Chondrocyte (in vitro differentiated cells): ENCODE measurements around the gene CTIF. TPM values are rescaled to one million over a fixed set of nuclear protein-coding genes. Genes with fewer than 3 reads are reported as not detected.

Source experiments
- DNase-seq: peaks from one replicate; pipeline ENCODE4 v3.0.0; 2021; ENCODE audit warnings: mixed read lengths, low spot score
- H3K27ac Mint-ChIP-seq: one replicate; pipeline ENCODE4 v1.8.0; 2021; ENCODE audit warnings: mild to moderate bottlenecking, moderate library complexity, mixed read lengths; ENCODE audit not compliant: unreplicated experiment
- H3K27me3 Mint-ChIP-seq: 2 replicates; pipeline ENCODE4 v1.8.0; 2021; ENCODE audit warnings: low read depth, mixed read lengths
- H3K36me3 Mint-ChIP-seq: 2 replicates; pipeline ENCODE4 v1.8.0; 2021; ENCODE audit warnings: low read depth, mixed read lengths
- H3K4me1 Mint-ChIP-seq: 2 replicates; pipeline ENCODE4 v1.8.0; 2021; ENCODE audit warnings: low read depth, mild to moderate bottlenecking, mixed read lengths
- H3K4me3 Mint-ChIP-seq: one replicate; pipeline ENCODE4 v1.8.0; 2021; ENCODE audit warnings: mild to moderate bottlenecking, moderate library complexity, mixed read lengths; ENCODE audit not compliant: unreplicated experiment
- H3K9me3 Mint-ChIP-seq: 2 replicates; pipeline ENCODE4 v1.8.0; 2021; ENCODE audit warnings: low read depth, mixed read lengths
- total RNA-seq: library from RNA; stranded (reverse); gene quantifications from 3 replicates; pipeline ENCODE4 v1.2.1, GENCODE V29; 2021
- TF ChIP-seq, protein P1 (sequence below): fragments of 200-600 bp; sonication (generic); IDR thresholded peaks from 2 replicates; pipeline ENCODE4 v1.5.0; 2021; ENCODE audit warnings: antibody characterized with exemption, mild to moderate bottlenecking, moderate library complexity

The CTIF gene
- total RNA-seq, 1 donor from 2014 or later, result 184 TPM

- H3K9me3 Mint-ChIP-seq, result peaks cover 4% of the 10 kb centered on the region
- peaks cover 64% of the 10 kb centered on the region for H3K4me1 Mint-ChIP-seq
- H3K36me3 Mint-ChIP-seq, result peaks cover 13% of the 10 kb centered on the region
- TF ChIP-seq, protein P1, sequence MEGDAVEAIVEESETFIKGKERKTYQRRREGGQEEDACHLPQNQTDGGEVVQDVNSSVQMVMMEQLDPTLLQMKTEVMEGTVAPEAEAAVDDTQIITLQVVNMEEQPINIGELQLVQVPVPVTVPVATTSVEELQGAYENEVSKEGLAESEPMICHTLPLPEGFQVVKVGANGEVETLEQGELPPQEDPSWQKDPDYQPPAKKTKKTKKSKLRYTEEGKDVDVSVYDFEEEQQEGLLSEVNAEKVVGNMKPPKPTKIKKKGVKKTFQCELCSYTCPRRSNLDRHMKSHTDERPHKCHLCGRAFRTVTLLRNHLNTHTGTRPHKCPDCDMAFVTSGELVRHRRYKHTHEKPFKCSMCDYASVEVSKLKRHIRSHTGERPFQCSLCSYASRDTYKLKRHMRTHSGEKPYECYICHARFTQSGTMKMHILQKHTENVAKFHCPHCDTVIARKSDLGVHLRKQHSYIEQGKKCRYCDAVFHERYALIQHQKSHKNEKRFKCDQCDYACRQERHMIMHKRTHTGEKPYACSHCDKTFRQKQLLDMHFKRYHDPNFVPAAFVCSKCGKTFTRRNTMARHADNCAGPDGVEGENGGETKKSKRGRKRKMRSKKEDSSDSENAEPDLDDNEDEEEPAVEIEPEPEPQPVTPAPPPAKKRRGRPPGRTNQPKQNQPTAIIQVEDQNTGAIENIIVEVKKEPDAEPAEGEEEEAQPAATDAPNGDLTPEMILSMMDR, result no peak
- no peak overlapping the region for H3K4me3 Mint-ChIP-seq
- H3K27me3 Mint-ChIP-seq, result no peaks in the 10 kb centered on the region
- peak overlapping the region; percentile 69 for H3K27ac Mint-ChIP-seq
- no peak for DNase-seq
Measured at GRCh38 chr18:48557640-48558174, 18.9 kb downstream of the CTIF start.

DNA sequence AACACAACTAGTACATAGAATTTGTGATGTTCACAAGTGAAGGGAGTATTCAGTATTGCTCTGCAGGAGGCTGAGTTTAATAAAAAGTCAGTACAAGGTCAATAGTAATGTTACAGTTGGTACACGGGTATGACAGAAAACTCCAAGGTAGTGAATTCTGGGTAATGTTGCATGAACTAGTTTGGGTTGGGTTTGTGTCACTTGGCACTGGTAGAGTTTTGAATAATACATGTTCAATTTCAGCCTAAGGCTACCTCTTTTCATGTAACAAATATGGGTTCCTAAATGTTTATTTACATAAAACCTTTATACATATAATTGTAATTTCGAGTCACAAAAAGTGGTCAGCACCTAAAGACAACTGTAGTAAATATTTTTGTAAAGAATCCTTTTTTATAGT, 19.4 kb downstream of the CTIF start:
- TF ChIP-seq, protein P1, result no peak
- Mint-ChIP-seq H3K4me1 (peaks cover 65% of the 10 kb centered on the region), H3K9me3 (peaks cover 4% of the 10 kb centered on the region), H3K36me3 (peaks cover 13% of the 10 kb centered on the region), H3K4me3 (no peak overlapping the region), H3K27ac (peak overlapping the region; percentile 69), H3K27me3 (no peaks in the 10 kb centered on the region)
- DNase-seq, result no peak

DNA sequence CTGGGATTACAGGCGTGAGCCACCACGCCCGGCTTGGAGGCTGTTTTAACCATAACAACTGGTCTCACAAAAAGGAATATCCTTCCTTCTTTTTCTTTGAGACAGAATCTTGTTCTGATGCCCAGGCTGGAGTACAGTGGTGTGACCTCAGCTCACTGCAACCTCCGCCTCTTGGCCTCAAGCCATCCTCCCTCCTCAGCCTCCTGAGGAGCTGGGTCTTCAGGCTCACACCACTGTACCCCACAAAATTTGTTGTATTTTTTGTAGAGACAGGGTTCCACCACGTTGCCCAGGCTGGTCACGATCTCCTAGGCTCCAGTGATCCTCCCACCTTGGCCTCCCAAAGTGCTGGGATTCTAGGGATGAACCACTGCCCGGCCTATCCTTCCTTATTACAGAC, 21.7 kb downstream of the CTIF start:
- TF ChIP-seq, protein P1, result no peak
- peak overlapping the region; percentile 46 for H3K27ac Mint-ChIP-seq
- H3K4me3 Mint-ChIP-seq, result no peak overlapping the region
- no peak for DNase-seq
- peaks cover 79% of the 10 kb centered on the region for H3K4me1 Mint-ChIP-seq
- H3K36me3 Mint-ChIP-seq, result peaks cover 12% of the 10 kb centered on the region
- peaks cover 4% of the 10 kb centered on the region for H3K9me3 Mint-ChIP-seq
- no peaks in the 10 kb centered on the region for H3K27me3 Mint-ChIP-seq

DNA sequence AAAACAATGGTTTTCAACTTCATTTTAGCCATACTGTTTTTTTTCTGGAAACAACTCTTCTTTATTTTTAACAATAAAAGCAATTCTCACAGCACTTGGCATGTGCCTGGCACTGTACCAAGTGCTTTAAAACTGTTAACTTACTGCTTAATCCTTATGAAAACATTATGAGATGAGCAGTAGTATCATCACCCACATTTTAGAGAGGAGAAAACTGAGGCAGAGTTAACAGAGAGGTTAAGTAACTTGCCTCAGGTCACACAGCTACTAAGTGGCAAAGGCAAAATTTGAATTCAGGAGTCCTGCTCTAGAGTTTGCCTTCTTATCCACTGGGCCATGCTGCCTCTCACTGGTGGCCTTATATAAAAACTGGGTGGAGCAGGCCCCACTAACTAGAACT, 23.2 kb downstream of the CTIF start:
- Mint-ChIP-seq H3K9me3 (peaks cover 4% of the 10 kb centered on the region), H3K27ac (peak overlapping the region; percentile 86), H3K4me1 (peaks cover 82% of the 10 kb centered on the region), H3K27me3 (no peaks in the 10 kb centered on the region), H3K36me3 (peaks cover 9% of the 10 kb centered on the region), H3K4me3 (no peak overlapping the region)
- no peak for DNase-seq
- TF ChIP-seq, protein P1, result no peak

DNA sequence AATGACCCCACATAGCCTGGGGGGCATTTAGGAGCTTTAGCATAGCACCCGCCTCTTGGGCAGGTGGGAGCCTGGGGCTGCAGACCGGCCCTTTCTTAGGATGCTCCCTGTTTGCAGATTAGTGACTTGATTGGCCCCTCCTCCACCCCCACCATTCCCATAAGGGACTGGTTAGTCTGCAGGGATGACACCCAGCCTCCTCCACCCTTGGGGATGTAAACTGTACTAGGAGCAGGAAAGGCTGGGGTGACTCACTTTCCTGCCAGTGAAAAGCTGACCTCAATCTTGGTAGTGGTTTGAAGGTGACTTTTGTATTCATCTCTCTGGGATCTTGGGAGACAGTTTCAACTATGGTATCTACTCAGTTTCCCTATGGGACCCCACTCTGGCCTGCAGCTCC, 24.2 kb downstream of the CTIF start:
- peak overlapping the region; percentile 86 for H3K27ac Mint-ChIP-seq
- TF ChIP-seq, protein P1, result no peak
- peaks cover 4% of the 10 kb centered on the region for H3K9me3 Mint-ChIP-seq
- peaks cover 81% of the 10 kb centered on the region for H3K4me1 Mint-ChIP-seq
- H3K27me3 Mint-ChIP-seq, result no peaks in the 10 kb centered on the region
- H3K36me3 Mint-ChIP-seq, result peaks cover 9% of the 10 kb centered on the region
- no peak overlapping the region for H3K4me3 Mint-ChIP-seq
- DNase-seq, result no peak
